ENCODE results near the gene TEX13C.

Gene TEX13C

GRCh38 chrX:125319646-125320521 is at the start of gene TEX13C:
Gene TEX13C (plus strand): TSS chrX:125319871. CDS start chrX:125320120, 249 bp downstream.
- H3K4me3 ChIP-seq (replicated peaks; ENCODE audit: low read depth, low read length), result no peak within 1 kb of the TSS
- TF ChIP-seq, protein P1, sequence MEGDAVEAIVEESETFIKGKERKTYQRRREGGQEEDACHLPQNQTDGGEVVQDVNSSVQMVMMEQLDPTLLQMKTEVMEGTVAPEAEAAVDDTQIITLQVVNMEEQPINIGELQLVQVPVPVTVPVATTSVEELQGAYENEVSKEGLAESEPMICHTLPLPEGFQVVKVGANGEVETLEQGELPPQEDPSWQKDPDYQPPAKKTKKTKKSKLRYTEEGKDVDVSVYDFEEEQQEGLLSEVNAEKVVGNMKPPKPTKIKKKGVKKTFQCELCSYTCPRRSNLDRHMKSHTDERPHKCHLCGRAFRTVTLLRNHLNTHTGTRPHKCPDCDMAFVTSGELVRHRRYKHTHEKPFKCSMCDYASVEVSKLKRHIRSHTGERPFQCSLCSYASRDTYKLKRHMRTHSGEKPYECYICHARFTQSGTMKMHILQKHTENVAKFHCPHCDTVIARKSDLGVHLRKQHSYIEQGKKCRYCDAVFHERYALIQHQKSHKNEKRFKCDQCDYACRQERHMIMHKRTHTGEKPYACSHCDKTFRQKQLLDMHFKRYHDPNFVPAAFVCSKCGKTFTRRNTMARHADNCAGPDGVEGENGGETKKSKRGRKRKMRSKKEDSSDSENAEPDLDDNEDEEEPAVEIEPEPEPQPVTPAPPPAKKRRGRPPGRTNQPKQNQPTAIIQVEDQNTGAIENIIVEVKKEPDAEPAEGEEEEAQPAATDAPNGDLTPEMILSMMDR (IDR thresholded peaks at IDR 0.05; ENCODE audit: low read length, missing control alignments), result no peak
- DNase-seq (ENCODE audit: low read depth), result no peak

DNA sequence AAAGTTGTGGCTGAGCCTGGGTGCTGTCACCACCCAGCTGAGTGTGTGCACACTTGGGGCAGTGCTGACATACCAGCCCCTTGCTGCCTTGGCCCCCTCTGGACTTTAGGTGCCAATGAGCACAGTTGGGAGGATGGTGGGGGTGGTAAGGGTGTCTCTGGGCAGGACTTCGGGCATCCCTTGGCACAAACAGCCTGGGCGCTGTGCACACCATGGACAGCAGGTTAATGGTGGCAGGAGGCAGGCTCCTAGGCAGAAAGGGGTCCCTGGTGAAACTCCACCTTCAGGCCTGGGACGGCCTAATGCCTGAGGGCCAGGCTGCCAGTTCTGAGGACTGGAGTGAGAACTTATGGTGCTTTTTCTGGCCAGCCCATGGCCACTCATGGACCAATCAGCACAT is 32.4 kb upstream of the TEX13C start:
- DNase-seq (ENCODE audit: low read depth), result no peak
- H3K4me3 ChIP-seq (replicated peaks; ENCODE audit: low read depth, low read length), result no peak overlapping the region
- TF ChIP-seq, protein P1 (IDR thresholded peaks at IDR 0.05; ENCODE audit: low read length, missing control alignments), result no peak

- no peak for DNase-seq (ENCODE audit: low read depth)
- TF ChIP-seq, protein P1 (IDR thresholded peaks at IDR 0.05; ENCODE audit: low read length, missing control alignments), result no peak
- H3K4me3 ChIP-seq (replicated peaks; ENCODE audit: low read depth, low read length), result no peak overlapping the region
These were observed 31.3 kb upstream of the TEX13C start for GRCh38 chrX:125288343-125288742.

DNA sequence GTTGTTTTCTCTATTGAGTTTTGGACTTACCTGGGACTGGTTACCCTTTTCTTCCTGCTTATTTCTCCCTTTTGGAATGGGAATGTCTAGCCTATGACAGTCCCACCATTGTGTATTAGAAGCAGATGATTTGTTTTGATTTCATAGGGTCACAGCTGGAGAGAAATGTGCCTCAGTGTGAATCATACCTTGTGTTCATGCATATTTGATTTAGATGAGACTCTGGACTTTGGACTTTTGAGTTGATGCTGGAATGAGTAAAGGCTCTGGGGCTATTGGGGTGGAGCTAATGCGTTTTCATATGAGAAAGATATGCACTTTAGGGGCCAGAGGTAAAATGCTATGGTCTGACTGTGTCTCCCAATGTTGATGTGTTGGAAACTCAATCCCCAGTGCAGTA is 30.5 kb upstream of the TEX13C start:
- DNase-seq (ENCODE audit: low read depth), result no peak
- TF ChIP-seq, protein P1 (IDR thresholded peaks at IDR 0.05; ENCODE audit: low read length, missing control alignments), result no peak
- no peak overlapping the region for H3K4me3 ChIP-seq (replicated peaks; ENCODE audit: low read depth, low read length)

- TF ChIP-seq, protein P1 (IDR thresholded peaks at IDR 0.05; ENCODE audit: low read length, missing control alignments), result no peak
- no peak for DNase-seq (ENCODE audit: low read depth)
- no peak overlapping the region for H3K4me3 ChIP-seq (replicated peaks; ENCODE audit: low read depth, low read length)
These were observed 29.8 kb upstream of the TEX13C start for GRCh38 chrX:125289920-125290319.

- TF ChIP-seq, protein P1 (IDR thresholded peaks at IDR 0.05; ENCODE audit: low read length, missing control alignments), result no peak
- H3K4me3 ChIP-seq (replicated peaks; ENCODE audit: low read depth, low read length), result no peak overlapping the region
- no peak for DNase-seq (ENCODE audit: low read depth)
These were observed 28.5 kb upstream of the TEX13C start for GRCh38 chrX:125291124-125291523.
